NB4 (cell line): ENCODE measurements around the gene FBXL17.

Experiments used
- MYC ChIP-seq: IDR thresholded peaks from 2 replicates; pipeline ENCODE4 v1.6.1; 2011; ENCODE audit warnings: low read depth, low read length
- POLR2A ChIP-seq: IDR thresholded peaks from 2 replicates; pipeline ENCODE4 v1.6.1; 2011; ENCODE audit warnings: mild to moderate bottlenecking; ENCODE audit not compliant: insufficient read length; ENCODE audit errors: extremely low read depth
- TF ChIP-seq, protein P1 (sequence below): IDR thresholded peaks from one replicate; pipeline ENCODE4 v1.5.1; 2012; ENCODE audit warnings: low read depth, low read length
- TF ChIP-seq, protein P2 (sequence below): IDR thresholded peaks from 2 replicates; pipeline ENCODE4 v1.6.1; 2011; ENCODE audit warnings: low read depth, low read length

DNA sequence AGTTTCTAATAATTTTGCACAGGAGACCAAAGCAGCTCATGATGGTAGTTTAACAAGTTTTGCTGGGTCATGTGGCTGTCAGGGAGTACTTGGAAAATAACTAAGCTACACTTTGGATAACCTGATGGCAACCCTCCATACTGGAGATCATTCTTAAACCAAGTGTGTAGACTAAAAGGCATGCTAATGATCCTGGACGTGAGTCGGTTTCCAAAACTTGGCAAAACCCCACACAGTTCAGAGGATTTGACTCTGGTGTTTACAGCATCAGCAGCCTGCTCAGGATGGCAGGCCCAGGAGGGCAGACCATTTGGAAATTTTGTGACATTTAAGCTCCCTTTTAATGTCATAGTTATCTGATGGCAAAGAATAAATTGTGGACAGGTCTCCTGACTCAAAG, 514.6 kb downstream of the FBXL17 start:
- TF ChIP-seq, protein P1, sequence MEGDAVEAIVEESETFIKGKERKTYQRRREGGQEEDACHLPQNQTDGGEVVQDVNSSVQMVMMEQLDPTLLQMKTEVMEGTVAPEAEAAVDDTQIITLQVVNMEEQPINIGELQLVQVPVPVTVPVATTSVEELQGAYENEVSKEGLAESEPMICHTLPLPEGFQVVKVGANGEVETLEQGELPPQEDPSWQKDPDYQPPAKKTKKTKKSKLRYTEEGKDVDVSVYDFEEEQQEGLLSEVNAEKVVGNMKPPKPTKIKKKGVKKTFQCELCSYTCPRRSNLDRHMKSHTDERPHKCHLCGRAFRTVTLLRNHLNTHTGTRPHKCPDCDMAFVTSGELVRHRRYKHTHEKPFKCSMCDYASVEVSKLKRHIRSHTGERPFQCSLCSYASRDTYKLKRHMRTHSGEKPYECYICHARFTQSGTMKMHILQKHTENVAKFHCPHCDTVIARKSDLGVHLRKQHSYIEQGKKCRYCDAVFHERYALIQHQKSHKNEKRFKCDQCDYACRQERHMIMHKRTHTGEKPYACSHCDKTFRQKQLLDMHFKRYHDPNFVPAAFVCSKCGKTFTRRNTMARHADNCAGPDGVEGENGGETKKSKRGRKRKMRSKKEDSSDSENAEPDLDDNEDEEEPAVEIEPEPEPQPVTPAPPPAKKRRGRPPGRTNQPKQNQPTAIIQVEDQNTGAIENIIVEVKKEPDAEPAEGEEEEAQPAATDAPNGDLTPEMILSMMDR, result no peak
- TF ChIP-seq POLR2A (no peak), MYC (no peak)
- TF ChIP-seq, protein P2, sequence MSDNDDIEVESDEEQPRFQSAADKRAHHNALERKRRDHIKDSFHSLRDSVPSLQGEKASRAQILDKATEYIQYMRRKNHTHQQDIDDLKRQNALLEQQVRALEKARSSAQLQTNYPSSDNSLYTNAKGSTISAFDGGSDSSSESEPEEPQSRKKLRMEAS, result no peak
